Kidney (tissue), 14 donors: Measurements from ENCODE around the gene AKT3. TPM values are rescaled to one million over a fixed set of nuclear protein-coding genes. Genes with fewer than 3 reads are reported as not detected.

Experiments used
- DNase-seq, 5 donors: peaks; one replicate each; pipeline ENCODE4 v3.0.0-alpha.2; 2013 to 2020
- FAIRE-seq: peaks from 2 replicates; lab custom pipeline; 2012; peaks lifted over from hg19 to GRCh38; lab: Jason Lieb, UNC
- H3K27ac ChIP-seq, 2 donors: one replicate each; pipeline ENCODE4 v1.7.0; 2013; ENCODE audit warnings: low read depth in 2 of 2, low read length in 2 of 2, inconsistent platforms in 1 of 2
- H3K27me3 ChIP-seq: one replicate; pipeline ENCODE4 v1.7.1; 2013; ENCODE audit warnings: low read length, inconsistent platforms; ENCODE audit not compliant: control insufficient read depth, insufficient read depth
- H3K36me3 ChIP-seq, 3 donors: one replicate each; pipeline versions ENCODE4 v1.7.0 to v1.7.1; 2013; ENCODE audit warnings: low read length in 3 of 3, control low read depth in 1 of 3, inconsistent platforms in 1 of 3; ENCODE audit not compliant: insufficient read depth in 3 of 3, control insufficient read depth in 2 of 3
- H3K4me1 ChIP-seq, 3 donors: one replicate each; pipeline versions ENCODE4 v1.7.0 to v1.7.1; 2013; ENCODE audit warnings: low read length in 3 of 3, inconsistent platforms in 1 of 3, low read depth in 1 of 3; ENCODE audit not compliant: control insufficient read depth in 2 of 3, insufficient read depth in 2 of 3
- H3K4me3 ChIP-seq, 3 donors: one replicate each; pipeline versions ENCODE4 v1.7.0 to v1.8.1; 2013; ENCODE audit warnings: low read length in 3 of 3, control low read depth in 1 of 3, inconsistent platforms in 1 of 3
- H3K9ac ChIP-seq, 3 donors: one replicate each; pipeline versions ENCODE4 v1.7.0 to v1.7.1; 2013; ENCODE audit warnings: low read length in 3 of 3, control low read depth in 1 of 3, inconsistent platforms in 1 of 3
- H3K9me3 ChIP-seq, 3 donors: one replicate each; pipeline versions ENCODE4 v1.7.0 to v1.7.1; 2013; ENCODE audit warnings: low read length in 3 of 3, control low read depth in 1 of 3, inconsistent platforms in 1 of 3; ENCODE audit not compliant: control insufficient read depth in 2 of 3, insufficient read depth in 1 of 3
- intact Hi-C: fragments of 100-400 bp; cut with DNase I; formaldehyde crosslinking; loops from one replicate; pipeline ENCODE4 v1.11.1; 2022
- polyA plus RNA-seq: library from polyadenylated mRNA; stranded (reverse); fragments of 350-450 nt; fragmentation: Illumina TruSeq; extraction: RNeasy Lipid Tissue Mini Kit (QIAGEN cat#74804); gene quantifications from one replicate; pipeline ENCODE4 v1.2.3, GENCODE V29; 2014; ENCODE audit warnings: low read depth, low replicate concordance; ENCODE audit not compliant: insufficient read depth
- total RNA-seq: library from RNA; stranded (reverse); fragmentation: NEBNext Ultra II Directional; extraction: Animal tissue kit (Norgen Biotek cat#: 25700); gene quantifications from one replicate; pipeline ENCODE4 v1.2.1, GENCODE V29; 2021
- TF ChIP-seq, protein P1 (sequence below): IDR thresholded peaks from 3 replicates; pipeline ENCODE4 v1.5.1; 2012; ENCODE audit warnings: mild to moderate bottlenecking, moderate library complexity, borderline replicate concordance; ENCODE audit not compliant: insufficient read depth; ENCODE audit errors: extremely low read depth
- donor health status: control.
- donor health status: control.
- donor health status: control.
- donor health status: control.
- donor health status: control.
- donor health status: DM: yes; HTN: yes; CAD: no.
- donor health status: Normal renal cell carcinoma (clear cell type).

AKT3 gene
- total and polyA plus RNA-seq, 2 donors from 2014 or later, result 9.5 to 81.6 TPM

DNA sequence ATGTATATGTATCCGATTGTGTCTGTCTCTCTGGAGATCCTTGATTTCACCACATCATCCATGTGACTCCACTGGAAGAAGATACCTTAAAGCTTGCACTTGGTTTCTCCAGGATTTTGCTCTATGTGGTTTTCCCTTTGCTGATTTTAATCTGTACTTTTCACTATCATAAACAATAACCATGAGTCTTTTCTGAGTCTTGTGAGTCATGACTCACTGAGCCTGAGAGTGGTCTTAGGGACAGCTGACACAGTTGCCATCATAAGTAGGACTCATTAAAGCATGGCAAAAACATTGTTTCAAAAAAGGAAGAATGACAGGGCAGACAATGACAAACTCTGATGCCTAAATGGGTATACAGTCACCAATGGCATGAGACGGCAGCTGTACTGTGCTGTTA is 226.2 kb downstream of the AKT3 start:
- no peak overlapping the region for H3K9ac ChIP-seq
- H3K4me1 ChIP-seq, result no peaks in the 10 kb centered on the region
- no peak overlapping the region for H3K27ac ChIP-seq
- H3K9me3 ChIP-seq, result no peaks in the 10 kb centered on the region
- H3K36me3 ChIP-seq, result peaks cover 0 to 3% (median 0%) of the 10 kb centered on the region in 3 donors
- FAIRE-seq (no peak), DNase-seq (no peak)
- no peaks in the 10 kb centered on the region for H3K27me3 ChIP-seq
- intact Hi-C loops, result no loop called here
- TF ChIP-seq, protein P1, sequence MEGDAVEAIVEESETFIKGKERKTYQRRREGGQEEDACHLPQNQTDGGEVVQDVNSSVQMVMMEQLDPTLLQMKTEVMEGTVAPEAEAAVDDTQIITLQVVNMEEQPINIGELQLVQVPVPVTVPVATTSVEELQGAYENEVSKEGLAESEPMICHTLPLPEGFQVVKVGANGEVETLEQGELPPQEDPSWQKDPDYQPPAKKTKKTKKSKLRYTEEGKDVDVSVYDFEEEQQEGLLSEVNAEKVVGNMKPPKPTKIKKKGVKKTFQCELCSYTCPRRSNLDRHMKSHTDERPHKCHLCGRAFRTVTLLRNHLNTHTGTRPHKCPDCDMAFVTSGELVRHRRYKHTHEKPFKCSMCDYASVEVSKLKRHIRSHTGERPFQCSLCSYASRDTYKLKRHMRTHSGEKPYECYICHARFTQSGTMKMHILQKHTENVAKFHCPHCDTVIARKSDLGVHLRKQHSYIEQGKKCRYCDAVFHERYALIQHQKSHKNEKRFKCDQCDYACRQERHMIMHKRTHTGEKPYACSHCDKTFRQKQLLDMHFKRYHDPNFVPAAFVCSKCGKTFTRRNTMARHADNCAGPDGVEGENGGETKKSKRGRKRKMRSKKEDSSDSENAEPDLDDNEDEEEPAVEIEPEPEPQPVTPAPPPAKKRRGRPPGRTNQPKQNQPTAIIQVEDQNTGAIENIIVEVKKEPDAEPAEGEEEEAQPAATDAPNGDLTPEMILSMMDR, result no peak
- no peak overlapping the region for H3K4me3 ChIP-seq

DNA sequence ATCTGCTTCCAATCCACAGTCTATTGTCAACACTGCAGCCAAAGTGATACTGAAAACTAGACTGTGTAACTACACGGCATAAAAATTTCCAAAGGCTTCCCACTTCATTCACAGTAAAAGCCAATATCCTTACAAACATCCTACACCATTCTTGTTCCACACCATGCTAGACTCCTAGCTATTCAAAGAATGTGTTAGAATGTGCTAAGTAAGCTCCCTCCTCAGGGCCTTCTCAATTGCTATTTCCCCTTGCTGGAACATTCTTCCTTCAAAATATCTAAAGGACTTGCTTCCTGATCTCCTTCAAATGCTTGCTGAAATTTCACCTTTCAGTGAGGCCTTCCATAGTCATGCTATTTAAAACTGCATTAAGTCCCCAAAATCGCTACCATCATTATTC is 228.1 kb downstream of the AKT3 start:
- Histone ChIP-seq H3K9ac (no peak overlapping the region), H3K36me3 (peaks cover 0 to 3% (median 0%) of the 10 kb centered on the region in 3 donors), H3K27me3 (no peaks in the 10 kb centered on the region), H3K9me3 (no peaks in the 10 kb centered on the region), H3K27ac (no peak overlapping the region), H3K4me3 (no peak overlapping the region), H3K4me1 (no peaks in the 10 kb centered on the region)
- intact Hi-C loops, result no loop called here
- TF ChIP-seq, protein P1, result no peak
- FAIRE-seq (no peak), DNase-seq (no peak)

DNA sequence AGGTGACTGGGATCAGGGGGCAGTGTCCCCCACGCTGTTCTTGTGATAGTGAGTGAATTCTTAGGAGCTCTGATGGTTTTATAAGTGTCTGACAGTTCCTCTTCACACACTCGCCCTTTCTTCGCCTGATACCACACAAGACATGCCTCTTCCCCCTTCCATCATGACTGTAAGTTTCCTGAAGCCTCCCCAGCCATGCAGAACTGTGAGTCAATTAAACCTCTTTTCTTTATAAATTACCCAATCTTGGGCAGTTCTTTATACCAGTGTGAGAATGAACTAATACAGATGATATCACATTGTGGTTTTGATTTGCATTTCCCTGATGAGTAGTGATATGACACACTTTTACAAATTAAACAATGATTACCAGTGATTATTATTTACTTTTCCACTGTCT is 229.9 kb downstream of the AKT3 start:
- FAIRE-seq, result no peak
- H3K9me3 ChIP-seq, result no peaks in the 10 kb centered on the region

DNA sequence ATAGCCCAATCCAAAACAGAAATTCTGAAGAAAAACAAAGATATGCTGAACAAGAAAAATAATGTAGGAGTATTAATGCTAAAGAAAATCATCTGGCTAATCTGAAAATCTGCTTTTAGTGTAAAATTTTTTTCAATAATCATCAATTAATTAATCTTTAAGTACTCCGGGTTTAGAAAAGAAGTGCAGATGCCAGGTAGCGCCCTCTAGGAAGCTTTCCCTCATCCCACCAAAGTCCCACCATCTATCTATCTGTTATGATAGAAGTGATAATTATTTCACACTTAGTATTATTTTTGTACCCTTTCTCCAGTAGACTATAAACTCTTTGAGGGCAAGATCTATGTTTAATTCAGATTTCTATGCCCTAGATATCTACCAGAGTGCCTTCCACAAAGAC is 240.3 kb downstream of the AKT3 start:
- no peak overlapping the region for H3K9ac ChIP-seq
- no peaks in the 10 kb centered on the region for H3K4me1 ChIP-seq
- H3K27ac ChIP-seq, result no peak overlapping the region
- intact Hi-C loops, result no loop called here
- H3K9me3 ChIP-seq, result no peaks in the 10 kb centered on the region
- no peak for FAIRE-seq
- H3K4me3 ChIP-seq, result no peak overlapping the region
- TF ChIP-seq, protein P1, result no peak
- H3K36me3 ChIP-seq, result no peaks in the 10 kb centered on the region
- DNase-seq, result no peak
- H3K27me3 ChIP-seq, result no peaks in the 10 kb centered on the region

More for the DNA sequence above, 229.9 kb downstream of the AKT3 start:
- Histone ChIP-seq H3K27ac (no peak overlapping the region), H3K4me3 (no peak overlapping the region), H3K4me1 (no peaks in the 10 kb centered on the region), H3K27me3 (no peaks in the 10 kb centered on the region), H3K9ac (no peak overlapping the region), H3K36me3 (peaks cover 0 to 3% (median 0%) of the 10 kb centered on the region in 3 donors)
- DNase-seq, result no peak
- TF ChIP-seq, protein P1, result no peak
- intact Hi-C loops, result no loop called here
